Esophagus squamous epithelium (tissue), 5 donors: Measurements from ENCODE around the gene ITGB7. TPM values are rescaled to one million over a fixed set of nuclear protein-coding genes. Genes with fewer than 3 reads are reported as not detected.
A peak's percentile ranks its signal among the peaks of the same experiment; 100 is the strongest.

Experiments used
- DNase-seq: peaks from one replicate; lab custom pipeline; 2025; lab: John Stamatoyannopoulos, UW
- H3K27ac ChIP-seq, 4 donors: fragments of 200-600 bp; sonication (generic); one replicate each; pipeline ENCODE4 v1.5.1; 2016 to 2019; ENCODE audit warnings: mild to moderate bottlenecking in 1 of 4
- H3K27me3 ChIP-seq, 4 donors: fragments of 200-600 bp; sonication (generic); 1 replicate in 3 of 4; 2 replicates in 1 of 4; pipeline versions ENCODE4 v1.5.1 to v1.6.0; 2017 to 2021; ENCODE audit warnings: antibody characterized with exemption in 1 of 4
- H3K36me3 ChIP-seq, 3 donors: fragments of 200-600 bp; sonication (generic); one replicate each; pipeline ENCODE4 v1.5.1; 2016 to 2019
- H3K4me1 ChIP-seq, 3 donors: fragments of 200-600 bp; sonication (generic); one replicate each; pipeline ENCODE4 v1.5.1; 2017 to 2019
- H3K4me3 ChIP-seq, 4 donors: fragments of 200-600 bp; sonication (generic); 1 replicate in 3 of 4; 2 replicates in 1 of 4; pipeline ENCODE4 v1.5.1; 2016 to 2019; ENCODE audit warnings: mild to moderate bottlenecking in 2 of 4, moderate library complexity in 1 of 4
- H3K9me3 ChIP-seq, 3 donors: fragments of 200-600 bp; sonication (generic); one replicate each; pipeline ENCODE4 v1.5.1; 2016 to 2019
- POLR2A ChIP-seq, 4 donors: fragments of 450-650 bp; IDR thresholded peaks; one replicate each; pipeline ENCODE4 v1.6.1; 2017; ENCODE audit warnings: antibody characterized with exemption in 4 of 4, mild to moderate bottlenecking in 4 of 4, moderate library complexity in 3 of 4
- WGBS, 2 donors: methylation state at CpG; one replicate each; pipeline ENCODE4 v1.1.5; 2018; 5-methylcytosine and 5-hydroxymethylcytosine counted together
- intact Hi-C: fragments of 100-400 bp; cut with DNase I; formaldehyde crosslinking; loops from one replicate; pipeline ENCODE4 v1.15.0; 2022
- total RNA-seq, 4 donors: library from RNA; depleted of rRNA; stranded (reverse); fragments of >200 nt; gene quantifications; one replicate each; pipeline ENCODE4 v1.1.0, GENCODE V29; 2016
- TF ChIP-seq, protein P1 (sequence below), 6 experiments: fragments of 450-650 bp in 4 of 6; fragments of 200-600 bp in 2 of 6; sonication (generic) in 2 of 6; IDR thresholded peaks; one replicate each; pipeline ENCODE4 v1.5.1; 2016 to 2019; ENCODE audit warnings: antibody characterized with exemption in 6 of 6, mild to moderate bottlenecking in 4 of 6, moderate library complexity in 4 of 6
- donor health status: DM: yes; HTN: yes; CAD: no.

ITGB7 gene
- total RNA-seq, 4 donors from 2014 or later, result 4.2 to 7.2 (median 5.9) TPM

DNA sequence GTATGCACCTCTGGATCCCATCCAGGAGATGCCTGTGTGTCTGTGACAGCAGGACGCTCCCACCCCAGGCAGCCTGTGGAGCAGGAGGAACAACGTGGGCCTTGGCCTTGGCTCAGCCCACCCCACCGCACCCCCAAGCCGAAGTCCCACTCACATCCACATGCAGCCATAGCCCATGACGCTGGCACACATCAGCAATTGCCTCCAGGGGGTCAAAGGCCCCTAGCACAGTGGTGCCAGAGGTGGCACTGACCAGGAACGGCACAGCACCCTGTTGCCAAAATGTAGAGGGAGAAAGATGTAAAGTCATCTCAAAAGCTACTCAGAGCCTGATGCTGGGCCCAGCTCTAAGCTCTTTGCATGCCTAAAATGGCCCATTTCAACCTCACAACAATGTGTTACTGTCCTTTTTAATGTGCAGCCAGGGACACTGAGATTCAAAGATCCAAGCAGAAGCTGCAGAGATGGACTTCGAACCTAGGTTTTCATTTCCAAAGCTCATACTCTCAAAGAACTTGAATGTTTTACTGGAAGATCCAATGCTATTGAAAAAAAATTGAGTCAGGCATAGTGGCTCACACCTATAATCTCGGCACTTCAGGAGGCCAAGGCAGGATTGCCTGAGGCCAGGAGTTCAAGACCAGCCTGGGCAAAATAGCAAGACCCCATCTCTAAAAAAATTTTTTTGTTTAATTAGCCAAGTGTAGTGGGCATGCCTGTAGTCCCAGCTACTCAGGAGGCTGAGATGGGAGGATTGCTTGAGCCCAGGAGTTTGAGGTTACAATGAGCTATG, 45.7 kb downstream of the ITGB7 start:
- Histone ChIP-seq H3K4me3 (no peak overlapping the region), H3K27me3 (no peaks in the 10 kb centered on the region), H3K36me3 (peaks cover 0 to 58% (median 0%) of the 10 kb centered on the region in 3 donors), H3K4me1 (peaks cover 0 to 8% (median 0%) of the 10 kb centered on the region in 3 donors), H3K27ac (no peak overlapping the region), H3K9me3 (no peaks in the 10 kb centered on the region)
- WGBS, 2 donors, result 93 to 95% methylated on average over 3 to 5 of the region's 8 CpGs
- TF ChIP-seq, protein P1, sequence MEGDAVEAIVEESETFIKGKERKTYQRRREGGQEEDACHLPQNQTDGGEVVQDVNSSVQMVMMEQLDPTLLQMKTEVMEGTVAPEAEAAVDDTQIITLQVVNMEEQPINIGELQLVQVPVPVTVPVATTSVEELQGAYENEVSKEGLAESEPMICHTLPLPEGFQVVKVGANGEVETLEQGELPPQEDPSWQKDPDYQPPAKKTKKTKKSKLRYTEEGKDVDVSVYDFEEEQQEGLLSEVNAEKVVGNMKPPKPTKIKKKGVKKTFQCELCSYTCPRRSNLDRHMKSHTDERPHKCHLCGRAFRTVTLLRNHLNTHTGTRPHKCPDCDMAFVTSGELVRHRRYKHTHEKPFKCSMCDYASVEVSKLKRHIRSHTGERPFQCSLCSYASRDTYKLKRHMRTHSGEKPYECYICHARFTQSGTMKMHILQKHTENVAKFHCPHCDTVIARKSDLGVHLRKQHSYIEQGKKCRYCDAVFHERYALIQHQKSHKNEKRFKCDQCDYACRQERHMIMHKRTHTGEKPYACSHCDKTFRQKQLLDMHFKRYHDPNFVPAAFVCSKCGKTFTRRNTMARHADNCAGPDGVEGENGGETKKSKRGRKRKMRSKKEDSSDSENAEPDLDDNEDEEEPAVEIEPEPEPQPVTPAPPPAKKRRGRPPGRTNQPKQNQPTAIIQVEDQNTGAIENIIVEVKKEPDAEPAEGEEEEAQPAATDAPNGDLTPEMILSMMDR (IDR thresholded peaks at IDR 0.05), result no peak
- intact Hi-C loops, result loop anchor here (5.0 kb wide), 1 partner anchor 36 kb away; no protein-coding TSS in a partner anchor
- DNase-seq, result no peak

DNA sequence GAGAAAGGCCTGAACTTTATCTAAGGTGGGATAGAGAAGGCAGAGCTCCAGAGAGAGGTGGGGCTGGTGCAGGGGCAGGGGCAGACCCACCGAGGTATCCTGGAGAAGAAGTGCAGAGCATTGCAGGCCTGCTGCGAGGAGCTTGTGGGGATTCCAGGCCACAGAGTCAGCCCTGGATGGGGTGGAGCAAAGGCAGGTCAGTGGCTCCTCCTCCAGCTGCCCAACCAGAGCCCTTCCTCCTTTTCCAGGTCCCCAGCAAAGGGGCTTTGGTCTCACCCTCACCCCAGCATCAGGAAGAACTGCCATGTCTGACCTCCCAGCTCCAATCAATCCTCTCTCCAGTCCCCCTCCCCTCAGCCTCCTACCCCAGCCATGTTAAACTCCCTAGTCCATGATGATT, 46.4 kb downstream of the ITGB7 start:
- intact Hi-C loops, result loop anchor here (5.0 kb wide), 1 partner anchor 37 kb away; no protein-coding TSS in a partner anchor
- no peaks in the 10 kb centered on the region for H3K9me3 ChIP-seq
- WGBS, 2 donors, result 73 to 83% methylated on average over 2 of the region's 2 CpGs
- H3K27me3 ChIP-seq, result no peaks in the 10 kb centered on the region
- H3K4me1 ChIP-seq, result peaks cover 0 to 8% (median 0%) of the 10 kb centered on the region in 3 donors
- no peak overlapping the region for H3K4me3 ChIP-seq
- DNase-seq, result no peak
- TF ChIP-seq, protein P1 (IDR thresholded peaks at IDR 0.05), result no peak
- TF ChIP-seq POLR2A (IDR thresholded peaks at IDR 0.05), result no peak
- H3K27ac ChIP-seq, result no peak overlapping the region
- H3K36me3 ChIP-seq, result peaks cover 0 to 52% (median 0%) of the 10 kb centered on the region in 3 donors

DNA sequence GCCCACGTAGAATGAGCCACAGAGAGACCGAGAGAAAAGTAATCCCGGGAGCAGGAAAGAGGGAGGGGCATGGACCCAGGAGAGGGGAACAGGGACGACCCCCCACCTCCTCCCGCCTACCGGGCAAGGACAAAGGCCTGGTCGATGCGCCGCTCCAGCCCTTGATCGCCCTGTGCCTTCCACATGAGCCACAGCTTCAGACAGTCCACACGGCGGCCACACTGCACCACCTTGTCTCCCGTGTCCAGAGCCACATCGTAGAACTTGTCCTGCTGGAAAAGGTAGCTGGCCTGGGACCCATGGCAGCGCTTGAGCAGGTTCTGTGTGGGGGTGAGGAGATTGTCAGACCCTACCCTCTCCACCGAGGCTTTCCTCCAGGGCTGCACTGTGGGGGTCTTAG, 47.1 kb downstream of the ITGB7 start:
- Histone ChIP-seq H3K4me1 (peaks cover 0 to 8% (median 0%) of the 10 kb centered on the region in 3 donors), H3K27me3 (no peaks in the 10 kb centered on the region), H3K4me3 (no peak overlapping the region), H3K9me3 (no peaks in the 10 kb centered on the region), H3K36me3 (peaks cover 0 to 47% (median 0%) of the 10 kb centered on the region in 3 donors), H3K27ac (no peak overlapping the region)
- DNase-seq, result no peak
- 78 to 79% methylated on average over 13 to 15 of the region's 16 CpGs for WGBS, 2 donors
- intact Hi-C loops, result loop anchor here (5.0 kb wide), 1 partner anchor 37 kb away; no protein-coding TSS in a partner anchor
- TF ChIP-seq, protein P1 (IDR thresholded peaks at IDR 0.05), result no peak
- TF ChIP-seq POLR2A (IDR thresholded peaks at IDR 0.05), result no peak

DNA sequence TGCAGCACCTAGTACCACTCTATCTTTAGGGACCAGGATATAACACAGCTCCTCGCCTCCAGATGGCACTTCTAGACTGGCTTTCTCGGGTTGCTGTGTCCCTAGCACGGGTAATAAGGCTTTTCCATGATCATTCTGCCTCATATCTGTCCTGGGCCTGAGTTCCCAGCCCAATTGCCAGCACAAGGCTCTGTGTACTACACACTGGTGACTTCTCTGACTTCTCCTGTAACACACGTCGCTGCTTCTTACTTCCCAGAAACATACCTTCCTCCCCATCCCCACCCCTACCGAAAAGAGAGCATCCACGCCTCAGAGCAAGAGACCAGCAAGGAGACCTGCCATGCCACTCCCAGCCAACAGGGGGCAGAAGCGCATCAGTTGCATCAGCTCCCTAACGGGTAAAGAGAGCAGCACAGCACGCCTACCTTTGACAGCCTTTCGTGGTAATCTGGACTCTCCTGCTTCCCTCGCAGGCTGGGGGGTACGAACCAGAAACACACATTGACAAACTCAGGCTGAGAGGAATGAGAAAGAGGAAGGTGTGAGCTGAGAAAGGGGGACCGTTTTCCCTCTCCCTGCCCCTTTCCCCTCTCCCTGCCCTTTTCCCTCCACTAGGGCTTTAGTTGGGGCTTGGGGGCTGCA, 47.7 kb downstream of the ITGB7 start:
- no peaks in the 10 kb centered on the region for H3K27me3 ChIP-seq
- no peak overlapping the region for H3K27ac ChIP-seq
- H3K4me1 ChIP-seq, result peaks cover 0 to 8% (median 0%) of the 10 kb centered on the region in 3 donors
- no peak overlapping the region for H3K4me3 ChIP-seq
- DNase-seq, result peak; percentile 16
- peaks cover 0 to 45% (median 0%) of the 10 kb centered on the region in 3 donors for H3K36me3 ChIP-seq
- 12 to 14% methylated on average over 7 to 9 of the region's 14 CpGs for WGBS, 2 donors
- peak in 1 of 4 donors; percentile 26 for TF ChIP-seq POLR2A (IDR thresholded peaks at IDR 0.05)
- TF ChIP-seq, protein P1 (IDR thresholded peaks at IDR 0.05), result peak; percentile 86 to 98 (median 97)
- no peaks in the 10 kb centered on the region for H3K9me3 ChIP-seq
- intact Hi-C loops, result no loop called here

DNA sequence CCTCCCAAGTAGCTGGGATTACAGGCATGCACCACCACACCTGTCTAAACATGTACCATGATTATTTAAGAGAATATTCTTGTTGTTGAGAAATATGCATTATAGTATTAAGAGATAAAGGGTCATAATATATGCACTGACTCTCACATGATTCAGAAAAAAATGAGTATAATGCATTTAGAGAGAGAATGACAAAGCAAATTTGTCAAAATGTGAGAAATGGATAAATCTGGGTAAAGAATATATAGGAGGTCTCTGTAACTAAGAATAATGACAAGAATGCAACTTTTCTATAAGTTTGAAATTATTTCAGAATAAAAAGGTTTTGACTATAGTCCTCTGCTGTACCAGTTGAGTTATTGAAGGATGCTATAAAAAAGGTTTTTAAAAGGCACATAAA, 54.7 kb downstream of the ITGB7 start:
- Histone ChIP-seq H3K9me3 (no peaks in the 10 kb centered on the region), H3K27ac (no peak overlapping the region), H3K27me3 (no peaks in the 10 kb centered on the region), H3K4me3 (no peak overlapping the region), H3K4me1 (no peaks in the 10 kb centered on the region), H3K36me3 (peaks cover 0 to 6% (median 0%) of the 10 kb centered on the region in 3 donors)
- TF ChIP-seq, protein P1 (IDR thresholded peaks at IDR 0.05), result no peak
- TF ChIP-seq POLR2A (IDR thresholded peaks at IDR 0.05), result no peak
- DNase-seq, result no peak
- intact Hi-C loops, result no loop called here
